Measurements from ENCODE around the gene CALD1.

The CALD1 gene

GRCh38 chr7:134878746-134879357 lies 99.4 kb downstream of the CALD1 start:
- TF ChIP-seq, protein P1, sequence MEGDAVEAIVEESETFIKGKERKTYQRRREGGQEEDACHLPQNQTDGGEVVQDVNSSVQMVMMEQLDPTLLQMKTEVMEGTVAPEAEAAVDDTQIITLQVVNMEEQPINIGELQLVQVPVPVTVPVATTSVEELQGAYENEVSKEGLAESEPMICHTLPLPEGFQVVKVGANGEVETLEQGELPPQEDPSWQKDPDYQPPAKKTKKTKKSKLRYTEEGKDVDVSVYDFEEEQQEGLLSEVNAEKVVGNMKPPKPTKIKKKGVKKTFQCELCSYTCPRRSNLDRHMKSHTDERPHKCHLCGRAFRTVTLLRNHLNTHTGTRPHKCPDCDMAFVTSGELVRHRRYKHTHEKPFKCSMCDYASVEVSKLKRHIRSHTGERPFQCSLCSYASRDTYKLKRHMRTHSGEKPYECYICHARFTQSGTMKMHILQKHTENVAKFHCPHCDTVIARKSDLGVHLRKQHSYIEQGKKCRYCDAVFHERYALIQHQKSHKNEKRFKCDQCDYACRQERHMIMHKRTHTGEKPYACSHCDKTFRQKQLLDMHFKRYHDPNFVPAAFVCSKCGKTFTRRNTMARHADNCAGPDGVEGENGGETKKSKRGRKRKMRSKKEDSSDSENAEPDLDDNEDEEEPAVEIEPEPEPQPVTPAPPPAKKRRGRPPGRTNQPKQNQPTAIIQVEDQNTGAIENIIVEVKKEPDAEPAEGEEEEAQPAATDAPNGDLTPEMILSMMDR (IDR thresholded peaks at IDR 0.05; ENCODE audit: insufficient read depth, missing control alignments) = peak; percentile 23
- no peak for DNase-seq (ENCODE audit: insufficient read length, low spot score)
- no peak for FAIRE-seq

- no peak for DNase-seq (ENCODE audit: insufficient read length, low spot score)
- TF ChIP-seq, protein P1 (IDR thresholded peaks at IDR 0.05; ENCODE audit: insufficient read depth, missing control alignments) = no peak
- no peak for FAIRE-seq
Measured at GRCh38 chr7:134879815-134880475, 100.5 kb downstream of the CALD1 start.

DNA sequence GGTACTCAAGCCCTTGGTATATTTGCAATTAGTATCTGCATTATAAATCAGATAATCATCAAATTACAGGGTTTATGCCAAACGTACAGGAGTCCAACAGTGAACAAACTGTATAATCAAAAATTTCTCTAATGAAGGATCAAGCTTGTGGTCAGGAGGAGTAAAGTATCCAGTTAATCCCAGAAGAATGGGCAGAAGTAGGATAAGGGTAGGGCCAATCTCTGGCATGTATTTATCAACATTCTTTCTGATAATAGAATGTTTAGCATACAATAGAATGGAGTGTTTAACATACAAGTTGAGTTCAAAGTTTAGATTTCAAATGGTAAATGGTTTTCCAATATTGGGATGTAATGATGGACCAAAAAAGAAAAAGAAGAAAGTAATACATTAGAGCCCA lies 103.0 kb downstream of the CALD1 start:
- FAIRE-seq = no peak
- TF ChIP-seq, protein P1 (IDR thresholded peaks at IDR 0.05; ENCODE audit: insufficient read depth, missing control alignments) = no peak
- no peak for DNase-seq (ENCODE audit: insufficient read length, low spot score)

GRCh38 chr7:134885967-134886352 lies 106.5 kb downstream of the CALD1 start:
- FAIRE-seq (no peak), DNase-seq (ENCODE audit: insufficient read length, low spot score) (no peak)
- TF ChIP-seq, protein P1 (IDR thresholded peaks at IDR 0.05; ENCODE audit: insufficient read depth, missing control alignments) = no peak

- no peak for FAIRE-seq
- no peak for DNase-seq (ENCODE audit: insufficient read length, low spot score)
- TF ChIP-seq, protein P1 (IDR thresholded peaks at IDR 0.05; ENCODE audit: insufficient read depth, missing control alignments) = no peak
Measured at GRCh38 chr7:134886353-134887057, 107.1 kb downstream of the CALD1 start.

DNA sequence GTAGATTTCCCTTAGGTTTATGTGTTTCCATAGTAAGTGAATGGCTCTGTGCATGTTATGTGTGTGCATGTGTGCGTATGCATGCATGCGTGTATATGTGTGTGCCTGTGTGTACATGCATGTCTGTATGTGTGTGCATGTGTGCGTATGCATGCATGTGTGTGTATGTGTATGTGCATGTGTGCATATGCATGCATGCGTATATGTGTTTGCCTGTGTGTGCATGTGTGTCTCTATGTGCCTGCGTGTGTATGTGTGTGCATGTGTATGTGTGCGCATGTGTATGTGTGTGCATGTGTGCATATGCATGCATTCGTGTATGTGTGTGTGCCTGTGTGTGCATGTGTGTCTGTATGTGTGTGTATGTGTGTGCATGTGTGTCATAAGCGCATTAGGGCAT lies 108.1 kb downstream of the CALD1 start:
- TF ChIP-seq, protein P1 (IDR thresholded peaks at IDR 0.05; ENCODE audit: insufficient read depth, missing control alignments) = no peak
- FAIRE-seq = no peak

More for the DNA sequence above, 108.1 kb downstream of the CALD1 start:
- DNase-seq (ENCODE audit: insufficient read length, low spot score) = no peak

All from D721Med (cell line).